Measurements from ENCODE around the gene PSEN1. TPM values are rescaled to one million over a fixed set of nuclear protein-coding genes. Genes with fewer than 3 reads are reported as not detected.

The PSEN1 gene
- total and polyA plus RNA-seq, 2 of the 8 experiments (the other 6 are each of a cell fraction or from before 2014, with no cell fraction given): 10.1 to 38.7 TPM

GRCh38 chr14:73167727-73168126 lies 31.4 kb downstream of the PSEN1 start (continued):
- TF ChIP-seq TBP (IDR thresholded peaks at IDR 0.05; ENCODE audit: low read depth, low read length) (no peak), SP1 (IDR thresholded peaks at IDR 0.05; ENCODE audit: low read depth, low read length) (no peak), EP300 (IDR thresholded peaks at IDR 0.05; ENCODE audit: borderline replicate concordance in 1 of 2, low read depth in 2 of 2, low read length in 2 of 2) (no peak), BCL11A (IDR thresholded peaks at IDR 0.05; ENCODE audit: low read depth in 2 of 2, low read length in 2 of 2) (no peak), CBX5 (IDR thresholded peaks at IDR 0.05; ENCODE audit: low read depth, low read length) (no peak), KDM5A (IDR thresholded peaks at IDR 0.05; ENCODE audit: low read length) (no peak)

Measured in H1 (cell line).